HG02943 (cell line): ENCODE data around the gene RRAS.
"Not testable (repeated sequence)": the region's sequence is repeated elsewhere in the genome, so short reads cannot be mapped to it uniquely, and the experiment has no call there.

Source experiments
- ATAC-seq: cut with Tn5 transposase; IDR thresholded peaks from one replicate; pipeline ENCODE4 v1.9.1; 2021; ENCODE audit warnings: mild to moderate bottlenecking, low read depth, moderate library complexity; ENCODE audit not compliant: unreplicated experiment

RRAS gene

GRCh38 chr19:49633273-49633672 lies 6.7 kb downstream of the RRAS start:
- ATAC-seq, result not testable (repeated sequence)

DNA sequence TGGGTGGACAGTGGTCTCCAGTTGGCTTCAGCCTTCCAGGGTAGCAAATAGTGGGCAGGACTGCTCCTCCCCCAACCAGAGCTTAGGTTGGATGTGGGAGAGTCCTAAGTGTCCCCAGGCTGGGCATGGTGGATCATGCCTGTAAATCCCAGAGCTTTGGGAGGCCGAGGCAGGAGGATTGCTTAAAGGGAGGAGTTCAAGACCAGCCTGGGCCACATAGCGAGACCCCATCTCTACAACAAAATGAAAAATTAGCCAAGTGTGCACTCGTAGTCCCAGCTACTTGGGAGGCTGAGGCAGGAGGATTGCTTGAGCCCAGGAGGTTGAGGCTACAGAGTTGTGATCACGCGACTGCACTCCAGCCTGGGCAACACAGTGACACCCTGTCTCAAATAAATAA lies 7.4 kb downstream of the RRAS start:
- ATAC-seq, result no peak

DNA sequence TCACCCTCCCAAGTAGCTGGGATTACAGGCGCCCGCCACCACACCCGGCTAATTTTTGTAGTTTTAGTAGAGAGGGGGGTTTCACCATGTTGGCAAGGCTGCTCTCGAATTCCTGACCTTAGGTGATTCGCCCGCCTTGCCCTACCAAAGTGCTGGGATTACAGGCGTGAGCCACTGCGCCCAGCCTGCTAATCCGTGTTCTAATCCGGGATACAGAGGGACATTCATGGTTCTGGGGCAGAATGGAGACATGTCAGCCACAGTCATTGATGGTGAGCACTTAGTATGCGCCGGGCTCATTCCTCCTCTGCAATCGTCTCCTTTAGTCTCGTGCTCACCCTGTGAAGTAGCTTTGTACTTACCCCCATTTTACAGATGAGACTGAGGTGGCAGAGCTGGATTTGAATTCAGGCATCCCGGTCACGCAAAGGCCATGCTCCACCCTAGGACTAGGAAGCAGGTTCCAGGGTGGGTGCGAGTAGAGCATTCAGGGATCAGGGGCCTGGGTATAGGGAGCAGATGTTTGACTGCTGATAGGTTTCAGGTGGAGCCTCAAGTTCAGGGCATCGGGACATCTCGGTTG lies 8.2 kb downstream of the RRAS start:
- ATAC-seq, result no peak

GRCh38 chr19:49631014-49631588 lies 8.8 kb downstream of the RRAS start:
- no peak for ATAC-seq

DNA sequence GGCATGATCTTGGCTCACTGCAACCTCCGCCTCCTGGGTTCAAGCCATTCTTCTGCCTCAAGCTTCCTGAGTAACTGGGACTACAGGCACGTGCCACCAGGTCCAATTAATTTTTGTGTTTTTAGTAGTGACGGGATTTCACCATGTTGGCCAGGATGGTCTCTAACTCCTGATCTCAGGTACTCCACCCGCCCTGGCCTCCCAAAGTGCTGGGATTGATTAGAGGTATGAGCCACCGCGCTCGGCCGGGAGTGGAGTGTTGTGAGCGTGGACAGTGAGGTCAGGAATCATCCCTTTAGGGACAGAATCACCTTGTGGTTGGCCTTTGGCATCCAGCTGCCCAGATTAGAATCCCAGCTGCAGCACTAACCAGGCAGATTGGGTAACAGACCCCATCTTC lies 10.3 kb downstream of the RRAS start:
- no peak for ATAC-seq

DNA sequence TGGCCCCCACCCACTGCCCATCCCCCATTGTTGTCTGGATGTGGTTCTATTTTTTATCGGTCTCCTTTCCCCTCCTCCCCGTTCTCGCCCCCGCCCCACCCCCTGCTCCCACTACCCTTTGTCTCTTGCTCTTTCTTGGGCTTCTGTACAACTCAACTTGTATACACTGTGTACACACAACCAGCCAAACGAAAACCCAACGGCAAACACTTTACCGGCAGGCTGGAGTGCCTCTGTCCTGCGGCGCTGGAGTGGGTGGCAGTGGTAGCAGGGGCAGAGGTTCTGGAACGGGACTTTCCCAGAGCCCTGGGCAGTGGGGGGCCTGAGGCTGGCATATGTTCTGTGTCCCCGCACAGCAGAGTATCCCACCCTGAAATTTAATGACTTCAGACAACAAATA lies 13.7 kb downstream of the RRAS start:
- no peak for ATAC-seq

GRCh38 chr19:49624967-49625910 lies 14.7 kb downstream of the RRAS start:
- no peak for ATAC-seq

- not testable (repeated sequence) for ATAC-seq
These were observed 22.1 kb downstream of the RRAS start for GRCh38 chr19:49617860-49618259.

DNA sequence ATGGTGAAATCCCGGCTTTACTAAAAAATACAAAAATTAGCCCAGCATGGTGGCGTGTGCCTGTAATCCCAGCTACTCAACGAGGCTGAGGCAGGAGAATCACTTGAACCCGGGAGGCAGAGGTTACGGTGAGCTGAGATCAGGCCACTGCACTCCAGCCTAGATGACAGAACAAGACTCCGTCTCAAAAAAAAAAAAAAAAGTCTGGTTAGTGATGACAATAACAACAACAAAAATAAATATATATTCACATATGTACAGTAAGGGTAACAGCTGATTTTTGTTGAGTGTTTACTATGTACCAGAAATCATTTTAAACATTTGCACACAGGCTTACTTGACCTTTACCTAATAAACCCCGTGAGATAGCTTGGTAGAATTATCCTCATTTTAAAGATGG lies 23.0 kb downstream of the RRAS start:
- ATAC-seq, result no peak

DNA sequence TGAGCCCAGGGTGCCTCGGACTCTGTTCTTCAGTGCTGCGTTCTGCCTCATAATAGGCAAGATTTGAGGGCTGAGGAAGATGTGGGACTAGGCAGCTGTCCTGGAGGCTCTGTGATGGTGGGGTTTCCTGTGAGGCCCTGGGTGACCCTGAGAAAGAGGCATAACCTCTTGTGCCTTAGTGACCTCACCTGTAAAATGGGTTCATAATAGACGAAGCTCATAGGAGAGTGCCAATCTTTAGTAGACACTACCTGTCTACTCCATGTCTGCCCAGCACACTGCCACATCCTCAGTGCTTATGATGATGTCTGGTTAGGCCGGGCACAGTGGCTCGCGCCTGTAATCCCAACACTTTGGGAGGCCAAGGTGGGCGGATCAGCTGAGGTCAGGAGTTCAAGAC lies 23.4 kb downstream of the RRAS start:
- no peak for ATAC-seq

DNA sequence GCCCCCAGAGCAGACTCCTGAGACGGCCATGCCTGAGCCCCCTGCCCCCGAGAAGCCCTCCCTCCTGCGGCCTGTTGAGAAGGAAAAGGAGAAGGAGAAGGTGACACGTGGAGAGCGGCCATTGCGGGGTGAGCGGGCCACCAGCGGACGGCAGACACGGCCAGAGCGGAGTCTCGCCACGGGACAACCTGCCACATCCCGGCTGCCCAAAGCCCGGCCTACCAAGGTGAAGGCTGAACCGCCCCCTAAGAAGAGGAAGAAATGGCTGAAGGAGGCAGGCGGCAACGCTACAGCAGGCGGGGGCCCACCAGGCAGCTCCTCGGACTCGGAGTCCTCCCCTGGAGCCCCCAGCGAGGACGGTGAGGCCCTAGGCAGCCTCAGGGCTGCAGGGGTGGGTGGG lies 24.1 kb downstream of the RRAS start:
- no peak for ATAC-seq

GRCh38 chr19:49614096-49614833 lies 25.7 kb downstream of the RRAS start:
- ATAC-seq, result no peak

DNA sequence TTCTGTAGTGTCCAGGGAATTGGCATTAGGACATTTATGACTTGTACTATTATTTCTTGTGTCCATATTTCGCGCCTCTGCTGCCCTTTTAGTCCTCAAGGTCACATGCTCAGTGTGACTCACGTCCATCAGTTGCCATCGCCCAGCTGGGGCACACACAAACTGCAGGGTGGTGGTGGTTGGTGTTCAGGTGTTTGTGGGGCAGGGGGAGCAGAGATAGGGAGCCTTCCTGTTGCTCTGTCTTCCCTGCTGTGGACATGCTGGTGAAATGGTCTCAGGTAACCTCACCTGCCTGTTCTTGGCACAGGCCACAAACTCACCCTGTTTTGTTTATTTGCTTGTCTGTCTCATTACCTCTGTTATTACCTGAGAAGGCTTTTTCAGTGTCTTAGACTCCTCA lies 26.6 kb downstream of the RRAS start:
- ATAC-seq, result no peak

DNA sequence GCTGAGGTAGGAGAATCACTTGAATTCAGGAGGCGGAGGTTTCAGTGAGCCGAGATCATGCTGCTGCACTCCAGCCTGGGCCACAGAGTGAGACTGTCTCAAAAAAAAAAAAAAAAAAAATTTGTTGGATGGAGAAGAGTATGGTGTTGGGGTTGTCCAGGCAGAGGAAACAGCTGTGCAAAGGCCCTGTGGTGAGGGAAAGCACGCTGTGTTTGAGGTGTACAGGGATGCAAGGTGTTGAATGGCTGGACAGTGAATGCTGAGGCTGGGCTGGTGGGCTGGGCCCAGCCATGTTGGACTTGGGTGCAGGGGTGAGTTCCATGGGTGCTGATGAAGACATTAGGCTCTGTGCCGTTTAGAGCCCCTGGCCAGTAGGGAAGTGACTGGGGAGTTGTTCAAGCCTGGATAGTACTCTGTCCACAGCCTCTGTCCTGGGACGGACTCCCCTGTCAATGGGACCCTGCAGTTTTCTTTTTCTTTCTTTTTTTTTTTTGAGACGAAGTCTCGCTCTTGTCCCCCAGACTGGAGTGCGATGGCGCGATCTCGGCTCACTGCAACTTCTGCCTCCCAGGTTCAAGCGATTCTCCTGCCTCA lies 30.3 kb downstream of the RRAS start:
- ATAC-seq, result no peak

- ATAC-seq, result no peak
These were observed 34.3 kb downstream of the RRAS start for GRCh38 chr19:49605605-49606004.

DNA sequence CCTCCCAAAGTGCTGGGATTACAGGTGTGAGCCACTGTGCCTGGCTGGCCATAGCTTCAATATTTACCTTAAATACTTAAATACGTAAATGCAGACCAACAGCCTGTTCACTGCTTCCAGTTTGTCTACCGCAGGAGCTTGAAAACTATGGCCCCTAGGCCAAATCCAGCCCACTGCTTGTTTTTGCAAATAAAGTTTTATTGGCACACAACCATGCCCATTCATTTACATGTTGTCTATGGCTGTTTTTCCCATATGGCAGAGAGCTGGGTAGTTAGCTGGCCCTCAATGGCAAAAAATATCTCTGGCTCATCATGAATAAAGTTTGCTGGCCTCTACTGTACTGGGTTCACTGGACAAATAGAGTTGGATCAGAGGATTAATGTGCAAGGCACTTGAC lies 37.1 kb downstream of the RRAS start:
- ATAC-seq, result no peak

GRCh38 chr19:49601482-49602038 lies 38.4 kb downstream of the RRAS start:
- ATAC-seq, result no peak

- ATAC-seq, result no peak
These were observed 40.3 kb downstream of the RRAS start for GRCh38 chr19:49599378-49600295.

DNA sequence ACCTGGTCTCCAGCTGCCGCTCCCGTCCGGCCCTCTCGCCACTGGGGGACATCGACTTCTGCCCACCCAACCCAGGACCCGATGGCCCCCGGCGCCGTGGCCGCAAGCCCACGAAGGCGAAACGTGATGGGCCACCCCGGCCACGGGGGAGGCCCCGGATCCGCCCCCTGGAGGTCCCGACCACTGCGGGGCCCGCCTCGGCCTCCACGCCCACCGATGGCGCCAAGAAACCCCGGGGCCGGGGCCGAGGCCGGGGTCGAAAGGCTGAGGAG lies 42.3 kb downstream of the RRAS start:
- ATAC-seq, result no peak
